ENCODE results near the gene SLC22A31. TPM values are rescaled to one million over a fixed set of nuclear protein-coding genes. Genes with fewer than 3 reads are reported as not detected.

SLC22A31 gene
- total and polyA plus RNA-seq, 2 donors: 0.28 TPM; not detected in 1

DNA sequence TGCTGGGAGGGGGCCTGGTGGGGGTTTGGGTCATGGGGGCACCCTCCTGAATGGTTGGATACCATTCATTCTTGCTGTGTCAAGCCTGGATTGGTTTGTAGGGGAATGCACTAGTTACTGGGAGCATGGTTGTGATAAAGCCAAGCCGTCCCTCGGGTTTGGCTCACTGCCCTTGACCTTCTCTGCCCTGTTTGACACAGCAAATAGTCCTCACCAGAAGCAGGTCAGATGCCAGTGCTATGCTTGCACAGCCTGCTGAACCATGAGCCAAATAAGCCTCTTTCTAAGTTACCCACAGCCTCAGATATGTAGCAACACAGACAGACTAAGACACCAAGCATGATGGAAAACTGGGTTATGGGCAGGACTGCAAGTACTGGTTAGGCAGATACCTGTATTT, 31.8 kb upstream of the SLC22A31 start:
- 78% methylated on average over 2 of the region's 2 CpGs for WGBS
- Histone ChIP-seq H3K36me3 (ENCODE audit: insufficient read depth) (peaks cover 3% of the 10 kb centered on the region), H3K4me3 (ENCODE audit: low read depth, low read length) (no peak overlapping the region), H3K4me1 (ENCODE audit: insufficient read depth) (no peaks in the 10 kb centered on the region), H3K27ac (ENCODE audit: low read depth) (no peak overlapping the region)
- DNase-seq (ENCODE audit: extremely low spot score): no peak

DNA sequence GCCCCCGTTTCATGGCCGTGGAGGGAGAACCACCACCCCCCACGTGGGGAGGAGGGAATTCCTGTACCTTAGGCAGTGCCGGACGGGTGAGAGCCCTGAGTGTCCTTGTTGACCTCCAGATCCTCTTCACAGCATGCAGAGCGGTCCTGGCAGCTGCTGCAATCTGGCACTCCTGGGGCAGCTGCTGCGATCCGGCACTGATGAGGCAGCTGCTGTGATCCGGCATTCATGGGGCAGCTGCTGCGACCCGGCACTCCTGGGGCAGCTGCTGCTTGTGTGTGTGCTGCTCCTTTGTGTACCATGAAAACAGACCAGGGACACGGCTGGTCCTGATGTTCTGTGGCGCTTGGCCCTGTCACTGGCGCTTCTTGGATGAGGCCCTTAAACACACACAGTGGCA, 29.9 kb upstream of the SLC22A31 start:
- Histone ChIP-seq H3K27ac (ENCODE audit: low read depth) (no peak overlapping the region), H3K36me3 (ENCODE audit: insufficient read depth) (peaks cover 6% of the 10 kb centered on the region)
- DNase-seq (ENCODE audit: extremely low spot score): no peak

DNA sequence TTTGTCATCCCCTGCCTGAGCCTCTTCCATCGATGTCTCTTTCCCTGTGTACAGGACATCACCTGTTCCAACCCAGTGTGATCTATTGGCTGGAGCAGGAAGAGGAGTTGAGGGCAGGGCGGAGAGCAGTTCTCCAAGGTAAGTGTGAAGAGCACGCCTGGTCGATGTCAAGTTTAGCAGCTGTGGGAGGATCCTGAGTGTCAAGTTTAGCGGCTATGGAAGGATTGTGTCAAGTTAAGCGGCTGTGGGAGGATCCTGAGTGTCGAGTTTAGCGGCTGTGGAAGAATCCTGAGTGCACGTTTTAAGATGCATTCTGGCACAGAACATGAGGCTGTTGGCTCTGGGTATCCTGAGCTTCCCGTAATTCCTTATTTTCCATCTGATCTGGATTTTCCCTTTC, 24.3 kb upstream of the SLC22A31 start:
- WGBS: 96% methylated on average over 10 of the region's 10 CpGs
- Histone ChIP-seq H3K36me3 (ENCODE audit: insufficient read depth) (peaks cover 4% of the 10 kb centered on the region), H3K4me3 (ENCODE audit: low read depth, low read length) (no peak overlapping the region), H3K4me1 (ENCODE audit: insufficient read depth) (no peaks in the 10 kb centered on the region), H3K27ac (ENCODE audit: low read depth) (no peak overlapping the region)
- DNase-seq (ENCODE audit: extremely low spot score): no peak

More for the DNA sequence above, 29.9 kb upstream of the SLC22A31 start:
- WGBS: 95% methylated on average over 14 of the region's 14 CpGs
- no peaks in the 10 kb centered on the region for H3K4me1 ChIP-seq (ENCODE audit: insufficient read depth)
- no peak overlapping the region for H3K4me3 ChIP-seq (ENCODE audit: low read depth, low read length)

DNA sequence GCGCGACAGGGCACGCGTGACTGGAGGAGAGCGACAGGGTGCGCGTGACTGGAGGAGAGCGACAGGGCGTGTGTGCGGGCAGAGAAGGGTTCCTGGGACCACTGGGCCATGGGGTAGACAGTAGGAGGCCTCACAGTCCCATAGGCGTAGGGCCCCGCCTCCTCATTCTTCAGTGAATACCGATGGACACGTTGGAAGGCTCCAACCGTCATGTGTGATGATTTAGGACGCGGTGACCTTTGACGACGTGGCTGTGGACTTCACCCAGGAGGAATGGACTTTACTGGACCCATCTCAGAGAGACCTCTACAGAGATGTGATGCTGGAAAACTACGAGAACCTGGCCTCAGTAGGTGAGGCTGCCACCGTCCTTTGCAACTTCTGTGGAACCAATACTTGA, 22.6 kb upstream of the SLC22A31 start:
- Histone ChIP-seq H3K36me3 (ENCODE audit: insufficient read depth) (peaks cover 4% of the 10 kb centered on the region), H3K4me1 (ENCODE audit: insufficient read depth) (no peaks in the 10 kb centered on the region), H3K4me3 (ENCODE audit: low read depth, low read length) (no peak overlapping the region), H3K27ac (ENCODE audit: low read depth) (no peak overlapping the region)
- no peak for DNase-seq (ENCODE audit: extremely low spot score)
- WGBS: 94% methylated on average over 21 of the region's 21 CpGs

DNA sequence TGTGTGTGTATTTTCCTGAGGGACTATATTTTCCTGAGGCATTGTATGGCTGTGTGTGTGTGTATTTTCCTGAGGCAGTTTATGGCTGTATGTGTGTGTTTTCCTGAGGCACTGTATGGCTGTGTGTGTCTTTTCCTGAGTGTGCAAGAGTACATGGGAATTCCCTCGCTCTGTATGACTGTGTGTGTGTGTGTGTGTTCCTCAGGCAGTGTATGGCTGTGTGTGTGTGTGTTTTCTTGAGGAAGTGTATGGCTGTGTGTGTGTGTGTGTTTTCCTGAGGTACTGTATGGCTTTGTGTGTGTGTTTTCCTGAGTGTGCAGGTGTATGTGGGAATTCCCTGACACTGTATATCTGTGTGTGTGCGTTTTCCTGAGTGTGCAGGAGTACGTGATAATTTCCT, 21.3 kb upstream of the SLC22A31 start:
- WGBS: 90% methylated on average over 3 of the region's 3 CpGs
- Histone ChIP-seq H3K4me3 (ENCODE audit: low read depth, low read length) (no peak overlapping the region), H3K27ac (ENCODE audit: low read depth) (no peak overlapping the region), H3K36me3 (ENCODE audit: insufficient read depth) (no peaks in the 10 kb centered on the region), H3K4me1 (ENCODE audit: insufficient read depth) (no peaks in the 10 kb centered on the region)
- no peak for DNase-seq (ENCODE audit: extremely low spot score)

DNA sequence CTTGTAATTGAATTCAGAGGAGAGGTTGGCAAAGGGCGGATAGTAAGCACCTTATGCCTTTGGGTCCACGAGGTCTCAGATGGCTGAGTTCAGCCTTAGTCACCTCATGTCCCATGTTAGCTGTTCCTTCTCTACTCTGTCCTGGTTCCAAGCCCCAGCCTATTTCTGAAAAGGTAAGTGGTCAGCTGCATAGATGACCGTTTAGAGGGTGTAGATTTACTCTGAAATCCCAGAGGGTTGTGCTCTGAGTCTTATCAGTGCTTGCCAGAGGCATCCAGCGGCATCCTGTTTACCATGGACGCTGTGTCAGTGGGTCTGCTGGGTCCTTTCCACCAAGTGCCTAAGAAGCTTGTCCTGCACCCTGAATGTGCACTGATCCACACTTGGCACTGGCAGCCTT, 19.0 kb upstream of the SLC22A31 start:
- DNase-seq (ENCODE audit: extremely low spot score): no peak
- Histone ChIP-seq H3K27ac (ENCODE audit: low read depth) (no peak overlapping the region), H3K4me1 (ENCODE audit: insufficient read depth) (no peaks in the 10 kb centered on the region), H3K4me3 (ENCODE audit: low read depth, low read length) (no peak overlapping the region), H3K36me3 (ENCODE audit: insufficient read depth) (no peaks in the 10 kb centered on the region)
- 83% methylated on average over 5 of the region's 5 CpGs for WGBS

DNA sequence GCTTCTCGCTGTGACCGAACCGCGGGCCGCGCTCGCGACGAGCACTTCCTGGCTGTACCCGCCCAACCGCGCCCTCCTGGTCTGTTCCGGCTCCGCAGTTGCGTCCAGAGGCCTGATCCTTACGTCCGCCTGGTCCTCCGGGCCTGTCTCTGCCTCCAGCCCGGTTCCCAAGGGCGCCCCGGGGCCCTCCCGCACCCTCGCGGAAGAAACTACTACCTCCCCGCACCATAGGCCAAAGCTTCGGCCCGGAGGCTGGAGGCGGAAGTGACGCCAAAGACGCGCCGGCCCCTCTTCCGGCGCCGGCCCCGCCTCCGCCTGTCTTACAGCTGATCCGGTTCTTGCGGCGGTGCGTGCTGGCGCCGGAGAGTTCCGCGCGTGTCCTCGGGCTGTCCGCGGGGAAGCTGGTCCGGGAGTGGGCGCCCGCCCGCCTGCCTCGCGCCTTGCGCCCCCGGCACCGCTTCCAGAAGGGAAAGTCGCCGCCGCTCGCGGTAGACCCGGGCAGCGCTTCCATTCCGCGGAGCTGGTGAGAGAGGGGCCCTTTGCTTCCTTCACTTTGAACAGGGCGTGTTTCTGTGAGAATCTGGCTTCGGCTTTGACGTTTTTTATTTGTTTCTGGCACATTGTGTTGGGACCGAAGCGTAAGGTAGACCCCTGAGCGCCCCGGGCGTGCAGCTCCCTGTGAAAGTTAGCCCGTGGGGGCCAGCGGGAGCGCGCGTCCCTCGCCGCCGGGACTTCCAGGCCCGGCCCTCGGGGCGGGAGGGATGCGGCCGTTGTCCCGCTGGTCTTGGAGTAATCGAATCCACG, 17.3 kb upstream of the SLC22A31 start, which contains the start of gene ZNF778:
Gene ZNF778, plus strand, starts transcription at position 316 of the 804 bp plus-strand sequence. CDS start 3,425 bp downstream, outside the sequence.
- DNase-seq (ENCODE audit: extremely low spot score): no peak

DNA sequence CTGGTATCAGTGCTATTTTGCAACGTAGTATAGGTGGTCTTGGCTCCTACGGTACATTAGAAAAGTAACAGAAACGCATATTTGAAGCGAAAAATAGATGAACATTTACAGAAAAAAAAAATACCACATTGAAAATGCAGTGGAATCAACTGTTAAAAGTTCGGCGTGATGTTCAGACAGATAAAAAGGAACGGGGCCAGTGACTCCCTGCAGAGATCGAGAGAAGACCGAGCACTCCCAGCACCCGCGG, 16.7 kb upstream of the SLC22A31 start:
- DNase-seq (ENCODE audit: extremely low spot score): no peak
- Histone ChIP-seq H3K4me1 (ENCODE audit: insufficient read depth) (no peaks in the 10 kb centered on the region), H3K27ac (ENCODE audit: low read depth) (peak overlapping the region; percentile 94), H3K4me3 (ENCODE audit: low read depth, low read length) (peak overlapping the region; percentile 75), H3K36me3 (ENCODE audit: insufficient read depth) (no peaks in the 10 kb centered on the region)
- under 1% methylated on average over 11 of the region's 11 CpGs for WGBS

More for the DNA sequence above, 17.3 kb upstream of the SLC22A31 start, which contains the start of gene ZNF778:
- under 1% methylated on average over 91 of the region's 91 CpGs for WGBS
- no peaks in the 10 kb centered on the region for H3K4me1 ChIP-seq (ENCODE audit: insufficient read depth)
- peak within 1 kb of the TSS; percentile 94 for H3K27ac ChIP-seq (ENCODE audit: low read depth)
- peak within 1 kb of the TSS; percentile 75 for H3K4me3 ChIP-seq (ENCODE audit: low read depth, low read length)
- no peaks in the 10 kb centered on the region for H3K36me3 ChIP-seq (ENCODE audit: insufficient read depth)

DNA sequence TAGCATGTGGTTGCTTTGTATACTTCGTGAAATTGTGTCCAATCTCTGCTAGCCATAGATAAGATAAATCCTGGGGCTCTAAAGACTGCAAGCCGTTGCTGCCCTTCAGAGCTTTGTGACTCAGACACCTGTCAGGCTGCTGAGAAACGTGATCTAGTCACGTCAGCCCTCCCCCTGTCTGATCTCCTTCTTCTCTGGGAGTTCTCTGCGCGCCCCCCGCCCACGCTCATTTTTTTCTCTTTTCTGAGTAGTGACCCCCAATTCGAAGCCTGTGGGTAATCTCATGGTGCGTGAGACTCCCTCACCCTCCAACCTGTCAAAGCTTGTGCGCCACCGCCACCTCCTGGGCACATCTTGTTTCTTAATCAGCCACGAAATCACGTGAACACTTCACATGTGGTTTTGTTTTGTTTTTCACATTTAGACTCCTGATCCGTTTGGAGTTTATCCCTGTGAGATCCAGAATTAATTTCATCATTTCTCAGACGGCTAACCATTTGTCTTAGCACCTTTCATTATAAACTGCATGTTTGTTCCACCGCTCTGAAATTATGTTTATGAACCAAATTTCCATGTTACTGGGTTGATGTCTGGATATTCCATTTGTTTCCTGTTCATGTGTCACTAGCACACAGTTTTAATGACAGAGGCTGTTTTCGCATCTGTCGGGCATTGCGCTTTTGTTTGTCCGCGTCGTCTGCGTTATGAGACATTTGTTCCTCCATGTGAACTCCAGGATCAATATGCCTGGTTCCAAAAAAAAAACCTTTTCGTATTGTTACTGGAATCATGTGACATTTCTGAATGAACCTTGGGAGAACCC, 16.2 kb upstream of the SLC22A31 start:
- peak; percentile 39 for DNase-seq (ENCODE audit: extremely low spot score)
- H3K4me3 ChIP-seq (ENCODE audit: low read depth, low read length): peak overlapping the region; percentile 75
- 2% methylated on average over 25 of the region's 25 CpGs for WGBS
- H3K36me3 ChIP-seq (ENCODE audit: insufficient read depth): no peaks in the 10 kb centered on the region
- peak overlapping the region; percentile 94 for H3K27ac ChIP-seq (ENCODE audit: low read depth)
- H3K4me1 ChIP-seq (ENCODE audit: insufficient read depth): no peaks in the 10 kb centered on the region

DNA sequence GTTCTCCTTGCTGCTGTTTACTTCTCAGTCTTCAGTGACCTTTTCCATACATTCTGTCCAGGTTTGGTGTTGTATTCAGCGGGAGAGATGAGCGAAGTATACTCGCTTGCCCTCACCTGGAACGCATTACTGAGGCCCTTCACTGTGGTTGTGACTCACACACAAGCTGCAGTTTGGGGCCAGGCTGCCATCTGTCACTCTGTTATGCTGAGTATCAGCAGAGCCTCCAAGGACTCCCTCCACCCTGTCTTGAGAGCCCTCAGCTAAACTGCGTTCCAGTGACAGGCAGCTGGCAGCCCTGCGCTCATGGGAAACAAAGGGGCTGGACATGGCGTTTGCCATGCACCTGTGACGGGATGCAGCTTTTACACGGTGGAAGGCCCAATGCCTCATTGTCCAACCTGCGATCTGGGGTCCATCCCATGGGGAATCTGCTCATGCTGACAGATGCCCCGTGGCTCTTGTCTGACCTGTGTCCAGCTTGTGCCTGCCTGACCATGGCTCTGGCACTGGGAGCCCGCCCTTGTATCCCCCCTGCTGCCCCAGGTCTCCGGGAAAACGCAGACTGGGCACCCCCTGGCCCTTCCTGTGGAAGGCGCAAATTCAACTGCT, 10.7 kb upstream of the SLC22A31 start:
- WGBS: 62% methylated on average over 15 of the region's 15 CpGs
- Histone ChIP-seq H3K27ac (ENCODE audit: low read depth) (no peak overlapping the region), H3K36me3 (ENCODE audit: insufficient read depth) (no peaks in the 10 kb centered on the region), H3K4me1 (ENCODE audit: insufficient read depth) (no peaks in the 10 kb centered on the region), H3K4me3 (ENCODE audit: low read depth, low read length) (no peak overlapping the region)
- no peak for DNase-seq (ENCODE audit: extremely low spot score)

DNA sequence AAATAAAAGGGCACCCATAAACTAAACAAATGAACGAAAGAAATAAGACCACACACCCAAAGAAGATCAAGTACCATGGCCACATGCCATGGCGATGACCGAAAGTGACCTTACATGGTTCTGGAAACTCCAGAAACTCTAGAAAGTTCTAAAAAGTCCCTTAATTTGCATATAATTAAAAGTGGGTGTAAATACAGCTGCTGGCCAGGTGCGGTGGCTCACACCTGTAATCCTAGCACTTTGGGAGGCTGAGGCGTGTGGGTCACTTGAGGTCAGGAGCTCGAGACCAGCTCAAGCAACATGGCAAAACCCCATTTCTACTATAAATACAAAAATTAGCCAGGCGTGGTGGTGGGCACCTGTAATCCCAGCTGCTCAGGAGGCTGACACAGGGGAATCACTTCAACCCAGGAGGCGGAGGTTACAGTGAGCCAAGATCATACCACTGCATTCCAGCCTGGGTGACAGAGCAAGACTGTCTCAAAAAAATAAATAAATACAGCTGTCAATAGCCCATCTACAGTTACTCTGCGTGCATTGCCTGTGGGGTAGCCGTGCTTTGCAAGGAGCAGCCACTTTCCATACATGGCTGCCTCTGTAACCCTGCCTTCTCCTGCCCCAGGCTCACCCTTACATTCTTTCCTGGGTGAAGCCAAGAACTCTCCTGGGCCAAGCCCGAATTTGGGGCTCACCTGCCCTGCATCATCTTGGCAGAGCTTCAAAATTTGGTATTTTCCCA, 10.0 kb upstream of the SLC22A31 start:
- WGBS: 67% methylated on average over 11 of the region's 11 CpGs
- Histone ChIP-seq H3K4me1 (ENCODE audit: insufficient read depth) (no peaks in the 10 kb centered on the region), H3K4me3 (ENCODE audit: low read depth, low read length) (no peak overlapping the region), H3K36me3 (ENCODE audit: insufficient read depth) (no peaks in the 10 kb centered on the region), H3K27ac (ENCODE audit: low read depth) (no peak overlapping the region)
- DNase-seq (ENCODE audit: extremely low spot score): no peak

DNA sequence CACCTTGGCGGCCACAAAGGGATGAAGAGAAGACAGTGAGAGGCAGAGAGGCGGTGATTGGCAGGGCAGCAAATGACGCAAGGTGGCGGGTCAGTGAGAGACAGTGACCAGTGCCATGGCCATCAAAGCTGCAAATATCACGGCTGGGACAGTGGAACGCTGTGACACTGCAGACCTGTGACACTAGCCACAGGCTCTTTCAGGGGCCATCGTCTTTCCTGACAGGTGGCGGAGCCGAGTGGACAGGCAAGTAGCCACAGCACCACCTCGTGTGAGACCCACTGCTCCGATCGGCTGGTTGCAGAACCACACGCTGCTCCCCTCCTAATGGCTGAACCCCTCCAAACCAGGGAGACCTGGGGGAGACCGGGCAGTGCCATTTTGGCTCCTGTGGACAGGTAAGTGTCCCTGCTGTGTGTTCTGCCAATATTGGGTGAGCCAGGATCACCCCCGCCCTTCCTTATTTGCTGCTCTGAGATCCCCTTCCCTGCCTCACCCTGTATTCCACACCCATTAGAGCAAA, 9.2 kb upstream of the SLC22A31 start:
- no peak for DNase-seq (ENCODE audit: extremely low spot score)
- no peaks in the 10 kb centered on the region for H3K36me3 ChIP-seq (ENCODE audit: insufficient read depth)
- 69% methylated on average over 15 of the region's 15 CpGs for WGBS
- H3K27ac ChIP-seq (ENCODE audit: low read depth): no peak overlapping the region
- H3K4me1 ChIP-seq (ENCODE audit: insufficient read depth): no peaks in the 10 kb centered on the region
- no peak overlapping the region for H3K4me3 ChIP-seq (ENCODE audit: low read depth, low read length)

DNA sequence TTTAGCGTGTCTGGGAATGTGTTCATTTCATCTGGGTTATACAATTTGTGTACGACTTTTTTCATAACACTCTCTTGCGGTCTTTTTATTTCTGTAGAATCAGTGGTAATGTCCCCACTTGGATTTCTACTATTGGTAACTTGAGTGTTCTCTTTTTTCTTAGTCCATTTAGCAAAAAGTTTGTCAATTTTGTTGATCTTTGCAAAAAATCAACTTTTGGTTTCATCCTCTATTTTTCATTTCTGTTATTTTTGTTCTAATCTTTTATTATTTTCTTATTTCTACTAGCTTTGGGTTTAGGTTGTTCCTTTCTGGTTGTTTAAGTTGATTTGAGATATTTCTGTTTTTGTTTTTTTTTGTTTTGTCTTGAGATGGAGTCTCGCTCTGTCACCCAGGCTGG, 7.7 kb upstream of the SLC22A31 start:
- no peak for DNase-seq (ENCODE audit: extremely low spot score)
- no peak overlapping the region for H3K4me3 ChIP-seq (ENCODE audit: low read depth, low read length)
- WGBS: 93% methylated on average over 4 of the region's 4 CpGs
- no peaks in the 10 kb centered on the region for H3K36me3 ChIP-seq (ENCODE audit: insufficient read depth)
- H3K27ac ChIP-seq (ENCODE audit: low read depth): no peak overlapping the region
- no peaks in the 10 kb centered on the region for H3K4me1 ChIP-seq (ENCODE audit: insufficient read depth)

Measured in urinary bladder (tissue), 4 donors.